H1 (cell line): Measurements from ENCODE around the gene BCL2. TPM values are rescaled to one million over a fixed set of nuclear protein-coding genes. Genes with fewer than 3 reads are reported as not detected.

Source experiments
- ATF3 ChIP-seq: IDR thresholded peaks from 2 replicates; pipeline ENCODE4 v1.6.1; 2011; ENCODE audit warnings: low read depth, mild to moderate bottlenecking, low read length; ENCODE audit not compliant: insufficient read depth
- BRCA1 ChIP-seq: IDR thresholded peaks from 2 replicates; pipeline ENCODE4 v1.6.1; 2012; ENCODE audit warnings: low read depth, low read length, improper control_type of control experiment
- CBX8 ChIP-seq: fragments of 300-800, 300-1000 bp; sonication (generic); IDR thresholded peaks from 2 replicates; pipeline ENCODE4 v1.7.1; 2016; ENCODE audit warnings: low read depth, low read length, borderline replicate concordance
- CHD7 ChIP-seq: fragments of 300-600 bp; sonication (generic); IDR thresholded peaks from 2 replicates; pipeline ENCODE4 v1.7.1; 2012; ENCODE audit warnings: low read length, moderate library complexity, mild to moderate bottlenecking, inconsistent platforms; ENCODE audit not compliant: insufficient replicate concordance
- EGR1 ChIP-seq: IDR thresholded peaks from 2 replicates; pipeline ENCODE4 v1.6.1; 2011; ENCODE audit warnings: low read depth, low read length, borderline replicate concordance
- KDM4A ChIP-seq: IDR thresholded peaks from one replicate; pipeline ENCODE4 v1.7.1; 2012; ENCODE audit warnings: low read depth, mild to moderate bottlenecking, moderate library complexity, low read length, inconsistent platforms; ENCODE audit not compliant: severe bottlenecking
- RAD21 ChIP-seq, 2 experiments: IDR thresholded peaks in 1 of 2; conservative IDR thresholded peaks in 1 of 2; 2 replicates each; pipeline ENCODE4 v1.6.1; 2011; ENCODE audit warnings: low read depth in 2 of 2, low read length in 2 of 2, improper control_type of control experiment in 1 of 2, inconsistent platforms in 1 of 2, mild to moderate bottlenecking in 1 of 2, moderate library complexity in 1 of 2
- SUZ12 ChIP-seq: fragments of 200-600 bp; sonication (generic); IDR thresholded peaks from 2 replicates; pipeline ENCODE4 v1.6.1; 2012; ENCODE audit warnings: mild to moderate bottlenecking, inconsistent platforms, low read length, moderate library complexity, mixed read lengths
- TBP ChIP-seq: IDR thresholded peaks from 2 replicates; pipeline ENCODE4 v1.6.1; 2011; ENCODE audit warnings: low read depth, low read length, improper control_type of control experiment
- polyA plus RNA-seq, 7 experiments: library from polyadenylated mRNA; depleted of rRNA in 3 of 7; stranded (reverse) in 5 of 7; unstranded in 2 of 7; fragments of >200 nt in 5 of 7; fragments of 200-250 nt in 2 of 7; gene quantifications; 1 replicate in 5 of 7; 2 replicates in 1 of 7; 4 replicates in 1 of 7; pipeline versions ENCODE4 v1.2.1 to v1.2.3, GENCODE V29; 2011 to 2013; ENCODE audit warnings: missing spikeins in 2 of 7, mixed read lengths in 2 of 7
- total RNA-seq: library from RNA; stranded (reverse); fragmentation: NEBNext Ultra II Directional; extraction: Animal tissue kit (Norgen Biotek cat#: 25700); gene quantifications from 2 replicates; pipeline ENCODE4 v1.2.1, GENCODE V29; 2021

BCL2 gene
- total and polyA plus RNA-seq, 2 of the 8 experiments (the other 6 are each of a cell fraction or from before 2014, with no cell fraction given): 0.59 to 4.5 TPM

- TF ChIP-seq KDM4A (no peak), BRCA1 (no peak), EGR1 (no peak), CHD7 (no peak), ATF3 (no peak), CBX8 (no peak), TBP (no peak), SUZ12 (no peak), RAD21 (IDR thresholded peaks at IDR 0.05 in 1 of 2, conservative IDR thresholded peaks at IDR 0.05 in 1 of 2; ENCODE audit: low read depth in 2 of 2, low read length in 2 of 2) (no peak)
Observed at GRCh38 chr18:63267975-63268721, 51.4 kb downstream of the BCL2 start (continued).
